Measurements from ENCODE around the gene SF3B1. TPM values are rescaled to one million over a fixed set of nuclear protein-coding genes. Genes with fewer than 3 reads are reported as not detected.

Gene SF3B1
- total and polyA plus RNA-seq, 2 of the 13 experiments (the other 11 are each of a cell fraction or from before 2014, with no cell fraction given) = 387 to 750 TPM

DNA sequence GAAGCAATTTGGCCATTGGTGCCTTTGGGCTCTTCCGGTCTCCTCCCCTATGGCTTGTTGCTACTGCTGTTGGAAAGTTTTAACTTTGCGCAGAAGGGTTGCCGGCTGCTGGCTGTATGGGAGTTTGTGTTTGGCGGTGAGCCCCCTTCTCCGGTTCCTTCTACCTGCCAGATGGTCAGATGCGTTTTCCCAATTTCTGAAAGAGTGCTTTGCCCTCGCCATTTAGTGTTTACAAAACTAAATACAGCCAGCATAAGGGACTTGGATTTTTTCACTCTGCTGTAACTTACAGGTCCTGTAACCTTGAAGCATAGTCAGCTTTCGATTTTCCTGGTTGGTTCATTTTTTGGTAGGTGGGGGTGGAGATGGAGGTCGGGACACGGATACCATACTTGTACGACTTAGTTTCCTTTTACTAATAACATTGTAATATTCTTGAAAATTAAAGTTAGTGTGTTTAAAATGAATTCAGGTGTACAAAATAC is 19.1 kb upstream of the SF3B1 start (continued):
- TF ChIP-seq, protein P1, sequence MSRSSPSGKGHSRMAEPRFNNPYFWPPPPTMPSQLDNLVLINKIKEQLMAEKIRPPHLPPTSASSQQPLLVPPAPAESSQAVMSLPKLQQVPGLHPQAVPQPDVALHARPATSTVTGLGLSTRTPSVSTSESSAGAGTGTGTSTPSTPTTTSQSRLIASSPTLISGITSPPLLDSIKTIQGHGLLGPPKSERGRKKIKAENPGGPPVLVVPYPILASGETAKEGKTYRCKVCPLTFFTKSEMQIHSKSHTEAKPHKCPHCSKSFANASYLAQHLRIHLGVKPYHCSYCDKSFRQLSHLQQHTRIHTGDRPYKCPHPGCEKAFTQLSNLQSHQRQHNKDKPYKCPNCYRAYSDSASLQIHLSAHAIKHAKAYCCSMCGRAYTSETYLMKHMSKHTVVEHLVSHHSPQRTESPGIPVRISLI (CRISPR knock-in tag; IDR thresholded peaks at IDR 0.05; ENCODE audit: borderline replicate concordance) = no peak
- TF ChIP-seq, protein P2, sequence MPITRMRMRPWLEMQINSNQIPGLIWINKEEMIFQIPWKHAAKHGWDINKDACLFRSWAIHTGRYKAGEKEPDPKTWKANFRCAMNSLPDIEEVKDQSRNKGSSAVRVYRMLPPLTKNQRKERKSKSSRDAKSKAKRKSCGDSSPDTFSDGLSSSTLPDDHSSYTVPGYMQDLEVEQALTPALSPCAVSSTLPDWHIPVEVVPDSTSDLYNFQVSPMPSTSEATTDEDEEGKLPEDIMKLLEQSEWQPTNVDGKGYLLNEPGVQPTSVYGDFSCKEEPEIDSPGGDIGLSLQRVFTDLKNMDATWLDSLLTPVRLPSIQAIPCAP (CRISPR knock-in tag; IDR thresholded peaks at IDR 0.05; ENCODE audit: low read depth) = no peak
- 0 out of 2 replicates have a peak, but pooled peaks have one; percentile 46 for TF ChIP-seq HDAC1 (CRISPR knock-in tag; IDR thresholded peaks at IDR 0.05)
- no peak for TF ChIP-seq ZNF562 (CRISPR knock-in tag; IDR thresholded peaks at IDR 0.05; ENCODE audit: borderline replicate concordance)
- no peak for TF ChIP-seq REPIN1 (CRISPR knock-in tag; IDR thresholded peaks at IDR 0.05; ENCODE audit: borderline replicate concordance, low read depth)
- TF ChIP-seq U2AF1 (optimal IDR thresholded peaks at IDR 0.05; ENCODE audit: low read depth, low read length) = no peak
- no peak for TF ChIP-seq HNRNPUL1 (IDR thresholded peaks at IDR 0.05; ENCODE audit: low read depth, low read length)
- TF ChIP-seq, protein P3, sequence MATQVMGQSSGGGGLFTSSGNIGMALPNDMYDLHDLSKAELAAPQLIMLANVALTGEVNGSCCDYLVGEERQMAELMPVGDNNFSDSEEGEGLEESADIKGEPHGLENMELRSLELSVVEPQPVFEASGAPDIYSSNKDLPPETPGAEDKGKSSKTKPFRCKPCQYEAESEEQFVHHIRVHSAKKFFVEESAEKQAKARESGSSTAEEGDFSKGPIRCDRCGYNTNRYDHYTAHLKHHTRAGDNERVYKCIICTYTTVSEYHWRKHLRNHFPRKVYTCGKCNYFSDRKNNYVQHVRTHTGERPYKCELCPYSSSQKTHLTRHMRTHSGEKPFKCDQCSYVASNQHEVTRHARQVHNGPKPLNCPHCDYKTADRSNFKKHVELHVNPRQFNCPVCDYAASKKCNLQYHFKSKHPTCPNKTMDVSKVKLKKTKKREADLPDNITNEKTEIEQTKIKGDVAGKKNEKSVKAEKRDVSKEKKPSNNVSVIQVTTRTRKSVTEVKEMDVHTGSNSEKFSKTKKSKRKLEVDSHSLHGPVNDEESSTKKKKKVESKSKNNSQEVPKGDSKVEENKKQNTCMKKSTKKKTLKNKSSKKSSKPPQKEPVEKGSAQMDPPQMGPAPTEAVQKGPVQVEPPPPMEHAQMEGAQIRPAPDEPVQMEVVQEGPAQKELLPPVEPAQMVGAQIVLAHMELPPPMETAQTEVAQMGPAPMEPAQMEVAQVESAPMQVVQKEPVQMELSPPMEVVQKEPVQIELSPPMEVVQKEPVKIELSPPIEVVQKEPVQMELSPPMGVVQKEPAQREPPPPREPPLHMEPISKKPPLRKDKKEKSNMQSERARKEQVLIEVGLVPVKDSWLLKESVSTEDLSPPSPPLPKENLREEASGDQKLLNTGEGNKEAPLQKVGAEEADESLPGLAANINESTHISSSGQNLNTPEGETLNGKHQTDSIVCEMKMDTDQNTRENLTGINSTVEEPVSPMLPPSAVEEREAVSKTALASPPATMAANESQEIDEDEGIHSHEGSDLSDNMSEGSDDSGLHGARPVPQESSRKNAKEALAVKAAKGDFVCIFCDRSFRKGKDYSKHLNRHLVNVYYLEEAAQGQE (IDR thresholded peaks at IDR 0.05; ENCODE audit: borderline replicate concordance in 1 of 2, low read depth in 1 of 2, low read length in 2 of 2) = peak in 1 of 2 experiments; percentile 49; a peak in 1 of 4 replicates
- TF ChIP-seq, protein P4, sequence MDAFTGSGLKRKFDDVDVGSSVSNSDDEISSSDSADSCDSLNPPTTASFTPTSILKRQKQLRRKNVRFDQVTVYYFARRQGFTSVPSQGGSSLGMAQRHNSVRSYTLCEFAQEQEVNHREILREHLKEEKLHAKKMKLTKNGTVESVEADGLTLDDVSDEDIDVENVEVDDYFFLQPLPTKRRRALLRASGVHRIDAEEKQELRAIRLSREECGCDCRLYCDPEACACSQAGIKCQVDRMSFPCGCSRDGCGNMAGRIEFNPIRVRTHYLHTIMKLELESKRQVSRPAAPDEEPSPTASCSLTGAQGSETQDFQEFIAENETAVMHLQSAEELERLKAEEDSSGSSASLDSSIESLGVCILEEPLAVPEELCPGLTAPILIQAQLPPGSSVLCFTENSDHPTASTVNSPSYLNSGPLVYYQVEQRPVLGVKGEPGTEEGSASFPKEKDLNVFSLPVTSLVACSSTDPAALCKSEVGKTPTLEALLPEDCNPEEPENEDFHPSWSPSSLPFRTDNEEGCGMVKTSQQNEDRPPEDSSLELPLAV (CRISPR knock-in tag; conservative IDR thresholded peaks at IDR 0.05; ENCODE audit: low read depth) = no peak
- TF ChIP-seq, protein P5, sequence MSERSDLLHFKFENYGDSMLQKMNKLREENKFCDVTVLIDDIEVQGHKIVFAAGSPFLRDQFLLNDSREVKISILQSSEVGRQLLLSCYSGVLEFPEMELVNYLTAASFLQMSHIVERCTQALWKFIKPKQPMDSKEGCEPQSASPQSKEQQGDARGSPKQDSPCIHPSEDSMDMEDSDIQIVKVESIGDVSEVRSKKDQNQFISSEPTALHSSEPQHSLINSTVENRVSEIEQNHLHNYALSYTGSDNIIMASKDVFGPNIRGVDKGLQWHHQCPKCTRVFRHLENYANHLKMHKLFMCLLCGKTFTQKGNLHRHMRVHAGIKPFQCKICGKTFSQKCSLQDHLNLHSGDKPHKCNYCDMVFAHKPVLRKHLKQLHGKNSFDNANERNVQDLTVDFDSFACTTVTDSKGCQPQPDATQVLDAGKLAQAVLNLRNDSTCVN (CRISPR knock-in tag; IDR thresholded peaks at IDR 0.05; ENCODE audit: borderline replicate concordance) = no peak
- TF ChIP-seq ZBTB42 (CRISPR knock-in tag; IDR thresholded peaks at IDR 0.05) = no peak; the same call in 1 of the 2 replicates
- peak; percentile 20; the same call in 1 of the 3 replicates for TF ChIP-seq MXI1 (IDR thresholded peaks at IDR 0.05; ENCODE audit: borderline replicate concordance, low read depth, low read length)
- TF ChIP-seq, protein P6, sequence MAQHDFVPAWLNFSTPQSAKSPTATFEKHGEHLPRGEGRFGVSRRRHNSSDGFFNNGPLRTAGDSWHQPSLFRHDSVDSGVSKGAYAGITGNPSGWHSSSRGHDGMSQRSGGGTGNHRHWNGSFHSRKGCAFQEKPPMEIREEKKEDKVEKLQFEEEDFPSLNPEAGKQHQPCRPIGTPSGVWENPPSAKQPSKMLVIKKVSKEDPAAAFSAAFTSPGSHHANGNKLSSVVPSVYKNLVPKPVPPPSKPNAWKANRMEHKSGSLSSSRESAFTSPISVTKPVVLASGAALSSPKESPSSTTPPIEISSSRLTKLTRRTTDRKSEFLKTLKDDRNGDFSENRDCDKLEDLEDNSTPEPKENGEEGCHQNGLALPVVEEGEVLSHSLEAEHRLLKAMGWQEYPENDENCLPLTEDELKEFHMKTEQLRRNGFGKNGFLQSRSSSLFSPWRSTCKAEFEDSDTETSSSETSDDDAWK (CRISPR knock-in tag; IDR thresholded peaks at IDR 0.05) = no peak
- TF ChIP-seq, protein P7, sequence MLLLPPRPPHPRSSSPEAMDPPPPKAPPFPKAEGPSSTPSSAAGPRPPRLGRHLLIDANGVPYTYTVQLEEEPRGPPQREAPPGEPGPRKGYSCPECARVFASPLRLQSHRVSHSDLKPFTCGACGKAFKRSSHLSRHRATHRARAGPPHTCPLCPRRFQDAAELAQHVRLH (CRISPR knock-in tag; IDR thresholded peaks at IDR 0.05; ENCODE audit: borderline replicate concordance, low read depth) = peak; percentile 3; the same call in 1 of the 2 replicates
- peak; percentile 47; the same call in 1 of the 2 replicates for TF ChIP-seq POLR2AphosphoS5 (IDR thresholded peaks at IDR 0.05; ENCODE audit: low read depth, low read length)
- no peak for TF ChIP-seq ISX (CRISPR knock-in tag; conservative IDR thresholded peaks at IDR 0.05)
- TF ChIP-seq ZSCAN22 (CRISPR knock-in tag; IDR thresholded peaks at IDR 0.05) = no peak
- TF ChIP-seq JUN (CRISPR knock-in tag; IDR thresholded peaks at IDR 0.05) = peak; percentile 52; the same call in 1 of the 2 replicates
